ENCODE results near the gene MBNL1.

MBNL1 gene, protein sequence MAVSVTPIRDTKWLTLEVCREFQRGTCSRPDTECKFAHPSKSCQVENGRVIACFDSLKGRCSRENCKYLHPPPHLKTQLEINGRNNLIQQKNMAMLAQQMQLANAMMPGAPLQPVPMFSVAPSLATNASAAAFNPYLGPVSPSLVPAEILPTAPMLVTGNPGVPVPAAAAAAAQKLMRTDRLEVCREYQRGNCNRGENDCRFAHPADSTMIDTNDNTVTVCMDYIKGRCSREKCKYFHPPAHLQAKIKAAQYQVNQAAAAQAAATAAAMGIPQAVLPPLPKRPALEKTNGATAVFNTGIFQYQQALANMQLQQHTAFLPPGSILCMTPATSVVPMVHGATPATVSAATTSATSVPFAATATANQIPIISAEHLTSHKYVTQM

DNA sequence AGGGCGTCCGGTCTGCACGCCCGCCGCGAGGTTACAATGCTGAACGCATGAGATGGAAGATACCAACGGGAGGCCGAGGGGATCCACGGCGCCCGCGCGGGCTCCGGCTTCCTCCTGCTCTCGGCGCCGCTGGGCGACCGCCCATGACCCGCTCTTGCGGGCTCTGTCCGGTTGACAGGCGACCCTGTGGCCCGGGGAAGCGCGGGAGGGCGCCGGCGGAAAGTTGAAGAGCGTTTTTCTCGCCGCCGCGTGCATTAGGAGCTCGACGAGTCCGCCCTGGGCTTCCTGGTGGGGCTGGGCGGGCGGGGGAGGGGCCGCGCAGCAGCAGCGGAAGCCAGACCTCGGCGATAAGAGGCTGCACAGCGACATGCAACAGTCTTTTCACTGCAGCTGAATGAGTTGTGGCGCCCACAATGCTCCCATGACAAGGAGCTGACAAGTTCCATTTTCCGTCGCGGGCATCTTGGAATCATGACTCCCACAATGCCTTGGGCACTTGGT is at the start of gene MBNL1:
MBNL1 (plus strand) TSS at position 375 of the 501 bp plus-strand sequence. CDS start 31,265 bp downstream, outside the sequence.
- DNase-seq (ENCODE audit: low read depth in 2 of 2): peak; percentile 68 to 81

DNA sequence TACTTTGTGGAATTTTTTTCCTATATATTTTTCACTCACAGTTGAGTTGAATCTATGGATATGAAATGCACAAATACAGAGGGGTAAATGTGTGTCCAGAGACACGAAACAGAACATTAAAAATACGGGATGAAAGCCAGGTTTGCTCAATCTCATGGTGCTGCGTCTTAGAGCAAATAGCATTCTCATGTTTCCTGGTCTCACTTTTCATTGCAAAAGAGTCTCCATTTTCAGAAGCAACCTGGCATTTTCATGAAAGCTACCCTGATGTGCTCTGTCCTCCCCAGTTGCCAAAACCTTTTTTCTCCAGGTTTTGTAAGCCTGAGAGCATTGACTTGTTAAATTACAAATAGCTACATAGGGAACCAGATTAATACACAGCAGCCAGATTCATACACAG is 49.5 kb upstream of the MBNL1 start:
- DNase-seq (ENCODE audit: low read depth in 2 of 2): no peak

DNA sequence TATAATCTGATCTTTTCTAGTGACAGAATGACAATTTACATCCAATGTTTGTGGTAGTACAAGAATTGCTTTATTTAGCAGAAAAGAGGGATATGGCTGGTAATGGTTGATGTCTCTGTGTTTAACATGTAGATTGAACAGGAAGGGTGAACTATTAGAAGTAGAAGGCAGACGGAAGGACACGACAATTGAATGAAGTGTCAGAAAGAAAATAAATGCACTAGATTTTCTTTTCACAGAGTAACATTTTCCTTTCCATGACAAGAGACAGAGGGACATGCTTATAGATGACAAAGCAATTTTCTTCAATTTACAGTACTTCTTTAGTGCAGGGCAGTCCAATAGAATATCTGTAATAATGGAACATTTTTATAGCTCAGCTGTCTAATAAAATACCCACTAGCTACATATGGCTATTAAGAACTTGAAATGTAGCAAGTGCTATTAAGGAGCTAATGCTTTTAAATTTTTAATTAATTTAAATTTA is 48.9 kb upstream of the MBNL1 start:
- no peak for DNase-seq (ENCODE audit: low read depth in 2 of 2)

DNA sequence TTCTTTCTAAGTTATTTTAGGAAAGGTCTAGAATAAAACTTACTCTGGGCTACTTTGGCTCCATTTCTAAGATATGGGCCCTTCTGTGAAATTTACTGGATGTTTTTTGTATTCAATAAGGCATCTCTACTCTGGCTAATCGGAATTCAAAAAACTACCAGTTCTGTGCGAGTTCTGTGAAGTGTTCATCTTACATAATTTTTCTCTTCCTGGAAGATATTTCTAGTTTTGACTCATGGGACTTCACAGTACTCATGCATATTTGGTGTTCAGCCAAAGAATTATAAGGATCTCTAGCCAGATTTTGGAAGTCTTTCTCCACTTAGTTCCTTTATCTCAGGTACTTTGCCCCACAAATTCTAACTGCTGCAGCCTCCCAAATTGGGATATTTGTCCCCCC is 46.4 kb upstream of the MBNL1 start:
- no peak for DNase-seq (ENCODE audit: low read depth in 2 of 2)

DNA sequence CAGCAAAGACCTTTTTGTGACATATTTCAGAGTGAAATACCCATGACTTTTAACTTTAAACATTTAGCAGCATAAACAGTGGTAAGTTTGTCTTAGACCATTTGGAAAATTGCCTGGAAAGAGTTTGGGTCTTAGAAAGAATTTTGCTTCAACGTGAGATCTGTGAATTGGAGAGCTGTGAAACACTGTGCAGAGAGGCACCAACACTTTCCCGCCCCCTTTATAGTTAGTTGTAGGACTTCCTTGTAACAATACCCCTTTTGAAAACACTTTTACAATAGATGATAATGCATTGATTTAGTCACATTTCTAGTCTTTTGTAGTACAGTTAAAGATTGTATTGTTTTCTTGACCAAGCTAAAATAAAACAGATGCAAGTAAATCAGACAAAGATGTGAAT is 43.5 kb upstream of the MBNL1 start:
- no peak for DNase-seq (ENCODE audit: low read depth in 2 of 2)

DNA sequence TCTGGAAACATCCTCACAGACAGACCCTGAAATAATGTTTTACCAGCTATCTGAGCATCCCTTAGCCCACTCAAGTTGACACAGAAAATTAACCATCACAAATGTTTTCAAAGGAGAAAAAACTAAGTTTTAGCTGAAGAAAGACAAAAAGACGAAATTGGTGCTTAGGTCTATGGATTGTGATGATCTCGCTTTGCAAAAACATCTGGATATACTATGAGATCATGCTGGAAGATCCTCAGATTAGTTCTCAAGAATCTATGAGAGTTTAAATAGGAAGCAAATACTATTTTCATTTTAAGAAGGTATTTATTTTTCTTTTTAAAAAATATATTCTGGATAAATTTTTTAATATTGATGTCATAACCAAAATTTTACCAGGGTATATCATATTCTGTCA is 42.6 kb upstream of the MBNL1 start:
- no peak for DNase-seq (ENCODE audit: low read depth in 2 of 2)

DNA sequence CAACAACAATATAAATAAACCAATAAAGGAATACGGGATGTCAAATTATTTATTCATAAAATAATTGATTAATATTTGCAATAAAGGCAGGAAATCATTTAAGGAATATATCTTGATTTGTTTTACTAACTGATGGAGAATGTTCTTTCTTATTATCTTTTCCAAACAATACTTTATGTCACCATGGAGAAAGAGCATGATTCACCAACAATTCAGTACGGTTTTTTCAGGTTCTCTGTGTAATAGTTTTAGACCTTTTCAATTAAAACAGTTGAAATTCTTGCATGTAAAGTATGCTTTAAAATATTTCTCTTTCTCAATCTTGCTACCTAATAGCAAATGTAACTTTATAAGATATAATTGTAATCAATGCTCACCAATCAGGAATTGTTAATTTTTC is 41.7 kb upstream of the MBNL1 start:
- no peak for DNase-seq (ENCODE audit: low read depth in 2 of 2)

GRCh38 chr3:152229692-152230091 is 39.0 kb upstream of the MBNL1 start:
- no peak for DNase-seq (ENCODE audit: low read depth in 2 of 2)

GRCh38 chr3:152230370-152230769 is 38.4 kb upstream of the MBNL1 start:
- DNase-seq (ENCODE audit: low read depth in 2 of 2): no peak

- no peak for DNase-seq (ENCODE audit: low read depth in 2 of 2)
Measured at GRCh38 chr3:152232001-152232400, 36.7 kb upstream of the MBNL1 start.

- DNase-seq (ENCODE audit: low read depth in 2 of 2): no peak
Measured at GRCh38 chr3:152232679-152233078, 36.0 kb upstream of the MBNL1 start.

DNA sequence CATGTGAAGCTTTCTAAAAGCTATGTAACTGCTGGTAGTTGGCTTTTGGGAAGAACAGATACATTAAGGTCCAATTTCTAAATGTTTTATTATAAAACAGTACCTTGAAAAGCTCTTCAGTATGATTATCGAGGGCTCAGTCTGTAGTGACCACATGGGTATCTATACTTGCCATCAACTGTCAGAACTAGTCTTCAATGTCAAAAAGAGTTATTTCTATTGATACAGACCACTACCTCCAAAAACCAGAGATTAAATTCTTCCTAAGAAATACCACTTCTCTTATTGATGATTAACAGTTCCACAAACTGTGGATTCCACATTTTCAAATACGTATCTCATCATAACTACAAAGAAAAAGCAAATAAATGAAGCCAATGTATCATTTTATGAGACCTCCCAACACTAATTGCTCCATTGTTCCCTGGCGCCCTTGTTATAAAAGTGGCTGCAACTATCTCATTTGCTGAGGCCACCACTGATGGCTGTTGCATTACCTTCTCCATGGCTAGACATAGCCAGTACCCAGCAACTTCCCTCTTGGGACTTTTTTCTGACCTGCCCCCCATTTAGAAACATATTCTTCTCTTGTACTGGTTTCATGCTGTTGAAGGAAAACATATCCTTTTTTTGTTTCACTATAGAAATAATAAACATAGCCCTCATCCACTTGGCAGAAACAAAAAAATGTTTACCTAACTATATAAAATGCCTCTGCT is 33.9 kb upstream of the MBNL1 start:
- DNase-seq (ENCODE audit: low read depth in 2 of 2): no peak

DNA sequence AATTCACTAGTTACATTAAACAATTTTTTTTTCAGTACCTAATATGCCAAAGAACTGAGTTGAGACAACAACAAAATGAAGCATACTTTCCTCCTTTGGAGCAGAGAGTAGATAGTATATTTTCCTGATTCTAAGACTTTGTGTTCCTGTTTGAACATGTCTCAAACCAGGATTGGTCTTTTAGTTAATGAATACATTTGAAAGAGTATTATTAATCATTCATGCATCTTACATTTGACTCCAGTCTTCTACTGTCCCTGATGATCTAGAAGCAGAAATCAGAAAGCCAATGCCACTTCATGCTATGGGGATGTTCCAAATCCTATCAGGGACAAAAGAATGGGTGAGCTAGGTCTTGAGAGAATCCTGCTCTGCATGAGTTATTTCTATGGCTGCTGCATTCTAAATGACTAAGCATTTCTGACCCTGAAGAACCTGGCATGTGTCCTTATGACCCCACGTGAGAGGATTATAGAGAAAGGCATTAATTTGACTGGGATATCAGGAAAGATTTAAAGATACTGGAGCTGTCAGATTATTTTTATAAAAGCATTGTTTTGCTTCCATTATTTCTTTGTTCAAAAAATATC is 32.9 kb upstream of the MBNL1 start:
- DNase-seq (ENCODE audit: low read depth in 2 of 2): no peak

- no peak for DNase-seq (ENCODE audit: low read depth in 2 of 2)
Measured at GRCh38 chr3:152236716-152237115, 32.0 kb upstream of the MBNL1 start.

GRCh38 chr3:152241142-152242017 is 27.3 kb upstream of the MBNL1 start:
- DNase-seq (ENCODE audit: low read depth in 2 of 2): no peak

- no peak for DNase-seq (ENCODE audit: low read depth in 2 of 2)
Measured at GRCh38 chr3:152243301-152243711, 25.4 kb upstream of the MBNL1 start.

DNA sequence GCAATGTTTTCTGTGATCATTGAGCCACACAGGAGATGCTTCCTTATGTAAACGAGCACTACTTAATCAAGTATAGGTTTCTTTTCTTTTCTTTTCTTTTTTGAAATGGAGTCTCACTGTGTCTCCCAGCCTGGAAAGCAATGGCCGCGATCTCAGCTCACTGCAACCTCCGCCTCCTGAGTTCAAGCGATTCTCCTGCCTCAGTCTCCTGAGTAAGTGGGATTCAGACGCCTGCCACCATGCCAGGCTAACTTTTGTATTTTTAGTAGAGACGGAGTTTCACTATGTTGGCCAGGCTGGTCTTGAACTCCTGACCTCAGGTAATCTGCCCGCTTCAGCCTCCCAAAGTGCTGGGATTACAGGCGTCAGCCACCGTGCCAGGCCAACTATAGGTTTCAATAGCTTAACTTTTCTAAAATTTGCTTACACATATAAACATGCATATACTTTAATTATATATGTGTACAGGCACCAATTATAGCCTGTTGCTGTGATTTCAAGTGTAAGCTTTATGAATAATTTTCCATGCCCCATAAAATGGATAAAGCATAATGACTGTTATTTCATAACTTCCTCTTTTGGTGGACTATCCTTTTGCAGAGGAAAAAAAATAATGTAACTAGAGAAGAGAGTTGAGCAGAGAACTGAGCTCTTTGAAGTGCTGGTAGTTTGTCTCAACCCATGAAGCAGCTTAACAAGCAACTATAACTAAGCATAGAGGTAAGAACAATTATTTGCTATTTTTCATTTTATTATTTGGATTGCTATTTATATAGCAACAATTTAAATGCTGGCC is 24.8 kb upstream of the MBNL1 start:
- DNase-seq (ENCODE audit: low read depth in 2 of 2): no peak

DNA sequence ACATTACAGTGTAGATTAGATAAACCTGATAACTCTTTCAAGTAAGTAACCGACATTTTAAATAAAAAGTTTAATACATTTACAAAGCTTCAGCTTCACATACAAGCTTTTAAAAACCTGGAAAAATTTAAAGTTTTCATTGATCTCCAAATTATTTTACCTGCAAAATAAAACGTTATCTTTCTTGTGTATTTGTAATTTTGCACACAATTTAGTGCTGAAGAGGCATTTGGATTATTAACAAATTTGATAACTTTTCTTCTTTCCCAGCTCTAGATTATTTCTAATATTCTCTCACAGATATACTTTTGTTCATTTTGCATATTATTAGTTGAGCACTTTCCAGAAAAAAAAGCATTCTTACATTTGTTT is 24.2 kb upstream of the MBNL1 start:
- DNase-seq (ENCODE audit: low read depth in 2 of 2): no peak

GRCh38 chr3:152245498-152246170 is 23.1 kb upstream of the MBNL1 start:
- no peak for DNase-seq (ENCODE audit: low read depth in 2 of 2)

DNA sequence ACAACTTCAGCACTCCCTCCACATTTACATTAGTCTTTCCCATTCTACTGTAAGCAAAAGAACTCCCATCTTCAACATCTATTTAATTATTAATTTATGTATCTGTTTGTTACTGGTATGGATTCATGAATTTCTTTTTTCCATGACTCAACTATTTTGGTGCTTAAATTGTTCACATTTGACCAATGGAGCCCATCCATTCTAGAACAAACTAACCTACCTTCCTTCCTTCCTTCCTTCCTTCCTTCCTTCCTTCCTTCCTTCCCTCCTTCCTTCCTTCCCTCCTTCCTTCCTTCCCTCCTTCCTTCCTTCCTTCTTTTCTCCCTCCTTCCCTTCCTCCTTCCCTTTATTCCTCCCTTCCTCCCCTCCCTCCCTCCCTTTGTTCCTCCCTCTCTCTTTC is 16.8 kb upstream of the MBNL1 start:
- no peak for DNase-seq (ENCODE audit: low read depth in 2 of 2)

All from stimulated activated CD4-positive, alpha-beta T cell treated with anti-CD3 and anti-CD28 coated beads, Interleukin-4, amount 100 ng/mL, for 48 hours (primary cell).